Measurements from ENCODE around the gene MAT2A. TPM values are rescaled to one million over a fixed set of nuclear protein-coding genes. Genes with fewer than 3 reads are reported as not detected.
"Not testable (repeated sequence)": the region's sequence is repeated elsewhere in the genome, so short reads cannot be mapped to it uniquely, and the experiment has no call there.

MAT2A gene
- total and polyA plus RNA-seq, 2 of the 8 experiments (the other 6 are each of a cell fraction or from before 2014, with no cell fraction given): 255 to 307 TPM

DNA sequence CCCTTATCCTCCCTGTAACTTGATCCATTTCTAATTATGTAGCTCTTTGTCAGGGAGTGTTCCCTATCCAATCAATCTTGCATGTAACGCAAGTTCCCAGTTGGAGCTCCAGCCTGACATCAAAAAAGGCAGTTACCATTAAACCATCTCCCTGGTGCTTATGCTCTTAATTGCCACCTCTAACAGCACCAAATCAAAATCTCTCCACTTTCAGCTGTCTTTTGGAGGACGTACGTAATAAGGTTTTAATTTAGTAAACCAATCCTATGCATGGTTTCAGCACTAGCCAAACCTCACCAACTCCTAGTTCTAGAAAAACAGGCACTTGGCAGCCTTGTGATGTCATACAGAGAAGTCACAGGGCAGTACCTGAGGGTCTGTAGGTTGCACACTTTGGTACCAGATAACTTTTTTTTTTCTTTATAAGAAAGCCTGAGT lies 5.3 kb downstream of the MAT2A start:
- H3K14ac ChIP-seq (ENCODE audit: insufficient read length); H2BK15ac ChIP-seq (ENCODE audit: low read length); H2BK12ac ChIP-seq (ENCODE audit: low read depth, low read length); H3K23ac ChIP-seq (ENCODE audit: insufficient read length); H3K4me1 ChIP-seq (replicated peaks in 1 of 4; ENCODE audit: control insufficient read depth in 3 of 4, insufficient read depth in 4 of 4, low read length in 3 of 4); H3K18ac ChIP-seq (ENCODE audit: extremely low read depth, low read length); H3K23me2 ChIP-seq (ENCODE audit: low read depth, low read length); H4K91ac ChIP-seq (replicated peaks; ENCODE audit: insufficient read length, low read length); H4K8ac ChIP-seq (ENCODE audit: extremely low read depth, insufficient read depth, low read length); H2BK20ac ChIP-seq (ENCODE audit: low read length); H3K79me1 ChIP-seq (ENCODE audit: low read depth, low read length); H3K9me3 ChIP-seq (ENCODE audit: insufficient read depth in 2 of 2, low read depth in 1 of 2, low read length in 1 of 2); H2AFZ ChIP-seq (ENCODE audit: low read length); H4K5ac ChIP-seq (ENCODE audit: insufficient read length, low read depth, low read length); H3K4me2 ChIP-seq (ENCODE audit: insufficient read depth in 1 of 2, low read depth in 2 of 2, low read length in 2 of 2); H3K27me3 ChIP-seq (replicated peaks in 1 of 4; ENCODE audit: control insufficient read depth in 3 of 4, extremely low read depth in 1 of 4, insufficient read depth in 3 of 4, low read length in 3 of 4); H3K27ac ChIP-seq (ENCODE audit: low read depth, low read length); H2BK120ac ChIP-seq (replicated peaks; ENCODE audit: low read depth, low read length); H3K4me3 ChIP-seq (ENCODE audit: extremely low read depth in 1 of 4, insufficient read depth in 2 of 4, low read depth in 3 of 4, low read length in 4 of 4); H2BK5ac ChIP-seq (ENCODE audit: low read depth, low read length); H3K56ac ChIP-seq (replicated peaks; ENCODE audit: insufficient read length, low read depth, low read length); H3K4ac ChIP-seq (replicated peaks; ENCODE audit: insufficient read length, low read depth, low read length); H3K9ac ChIP-seq (replicated peaks in 1 of 4; ENCODE audit: extremely low read depth in 1 of 4, low read depth in 3 of 4, low read length in 3 of 4); H2AK5ac ChIP-seq (ENCODE audit: low read depth, low read length); DNase-seq (ENCODE audit: low read depth in 1 of 2, low spot score in 2 of 2); FAIRE-seq: not testable (repeated sequence)
- peaks cover 33 to 67% (median 44%) of the 10 kb centered on the region in 4 experiments for H3K36me3 ChIP-seq (ENCODE audit: control insufficient read depth in 2 of 4, insufficient read depth in 4 of 4, low read length in 3 of 4)
- peak; percentile 31 to 52; a peak in 2 of 3 replicates for TF ChIP-seq POLR2A (IDR thresholded peaks at IDR 0.05; ENCODE audit: control extremely low read depth in 1 of 2, low read depth in 2 of 2, low read length in 2 of 2)
- ChIA-PET POLR2A (ENCODE audit: partially characterized antibody) (interaction anchor here (0.8 to 38.6 kb wide), 18 partner anchors 3 to 198 kb away, joined by 3 to 1889 read pairs (median 4); partner anchors contain the start of genes CAPG, ELMOD3, GGCX and MAT2A), CTCF (ENCODE audit: partially characterized antibody) (interaction anchor here (0.8 to 7.3 kb wide), 5 partner anchors 8 to 154 kb away, joined by 3 to 67 read pairs (median 23); partner anchors contain the start of gene SH2D6)
- H3K79me2 ChIP-seq (ENCODE audit: control insufficient read depth in 1 of 2, insufficient read depth in 2 of 2, low read length in 2 of 2): peaks cover 26 to 36% of the 10 kb centered on the region in 2 experiments
- peaks cover 25 to 32% of the 10 kb centered on the region in 2 experiments for H4K20me1 ChIP-seq (replicated peaks in 1 of 2; ENCODE audit: control insufficient read depth in 1 of 2, insufficient read depth in 2 of 2, low read length in 2 of 2)
- WGBS, 2 experiments (ENCODE audit: extremely low coverage in 1 of 2, insufficient coverage in 1 of 2, insufficient read length in 1 of 2, insufficient replicate concordance in 2 of 2, low coverage in 1 of 2, low lambda C conversion rate in 2 of 2, missing lambda C conversion rate in 1 of 2): 88% methylated on average over 3 of the region's 3 CpGs; no CpG with 5 or more reads in 1 of the 2 experiments

All from H1 (cell line).